ENCODE data around the gene MRPL21. TPM values are rescaled to one million over a fixed set of nuclear protein-coding genes. Genes with fewer than 3 reads are reported as not detected.
A peak's percentile ranks its signal among the peaks of the same experiment; 100 is the strongest.

Gene MRPL21
- polyA plus RNA-seq, 1 donor (not counting 4 experiments of a cell fraction or from before 2014, with no cell fraction given) = 120 TPM

DNA sequence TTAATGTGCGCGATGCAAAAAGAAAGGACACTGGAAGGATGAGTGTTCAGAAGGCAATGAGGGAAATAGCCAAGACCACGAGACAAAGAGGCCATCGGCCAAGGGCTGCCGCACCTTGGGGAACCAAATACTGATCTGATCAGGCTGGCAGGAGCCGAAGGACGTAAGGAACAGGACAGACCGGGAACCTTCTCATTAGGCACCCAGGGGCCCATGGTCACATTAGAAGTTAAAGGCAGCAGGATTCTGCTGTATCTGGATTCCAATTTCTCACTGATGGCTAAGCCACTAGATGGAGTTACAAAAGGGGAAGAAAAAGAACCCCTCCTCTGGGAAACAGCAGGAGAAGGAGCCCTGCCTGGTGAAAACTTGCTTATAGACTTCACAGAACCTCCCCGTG is 33.2 kb downstream of the MRPL21 start:
- H3K36me3 ChIP-seq (ENCODE audit: control insufficient read depth in 2 of 2, extremely low read depth in 1 of 2, insufficient read depth in 2 of 2, low read length in 2 of 2) = no peaks in the 10 kb centered on the region
- dilution Hi-C loops (cut with MboI; ENCODE audit: extremely low pct_ligation_motif_present, low sequenced_read_pairs) = no loop called here

GRCh38 chr11:68868221-68868835 is 35.3 kb downstream of the MRPL21 start:
- H3K9ac ChIP-seq (ENCODE audit: control insufficient read depth, extremely low read depth, insufficient read depth, low read length) = no peak overlapping the region
- H3K4me2 ChIP-seq (ENCODE audit: control insufficient read depth, extremely low read depth, insufficient read depth, low read depth, low read length) = no peak overlapping the region
- peaks cover 7% of the 10 kb centered on the region for H3K27me3 ChIP-seq (ENCODE audit: control insufficient read depth, extremely low read depth, insufficient read depth, low read length)
- H3K4me1 ChIP-seq (ENCODE audit: control insufficient read depth, extremely low read depth, insufficient read depth, low read length) = no peaks in the 10 kb centered on the region
- DNase-seq (ENCODE audit: low read depth, low spot score) = no peak
- peaks cover 4% of the 10 kb centered on the region for H3K9me3 ChIP-seq (ENCODE audit: control insufficient read depth, low read depth, low read length)
- no peaks in the 10 kb centered on the region for H3K36me3 ChIP-seq (ENCODE audit: control insufficient read depth in 2 of 2, extremely low read depth in 1 of 2, insufficient read depth in 2 of 2, low read length in 2 of 2)
- dilution Hi-C loops (cut with MboI; ENCODE audit: extremely low pct_ligation_motif_present, low sequenced_read_pairs) = no loop called here
- FAIRE-seq = no peak
- H3K27ac ChIP-seq (ENCODE audit: control insufficient read depth, insufficient read depth, low read length) = no peak overlapping the region
- no peaks in the 10 kb centered on the region for H3K9me1 ChIP-seq (ENCODE audit: control insufficient read depth, extremely low read depth, insufficient read depth, low read length)
- H2AFZ ChIP-seq (ENCODE audit: control insufficient read depth, low read length) = no peak overlapping the region
- TF ChIP-seq CTCF (optimal IDR thresholded peaks at IDR 0.05 in 1 of 3, IDR thresholded peaks at IDR 0.05 in 1 of 3, conservative IDR thresholded peaks at IDR 0.05 in 1 of 3; ENCODE audit: extremely low read depth in 1 of 3, insufficient read depth in 2 of 3, low read length in 3 of 3) (no peak), EZH2 (IDR thresholded peaks at IDR 0.05; ENCODE audit: low read length) (no peak)
- no peaks in the 10 kb centered on the region for H4K20me1 ChIP-seq (ENCODE audit: control insufficient read depth, extremely low read depth, insufficient read depth, low read length)
- H3K4me3 ChIP-seq (ENCODE audit: control insufficient read depth in 2 of 3, extremely low read depth in 1 of 3, insufficient read depth in 2 of 3, low read depth in 1 of 3, low read length in 3 of 3) = no peak overlapping the region
- H3K79me2 ChIP-seq (ENCODE audit: control insufficient read depth, insufficient read depth, low read length) = no peaks in the 10 kb centered on the region

More for the DNA sequence above, 33.2 kb downstream of the MRPL21 start:
- Histone ChIP-seq H3K4me1 (ENCODE audit: control insufficient read depth, extremely low read depth, insufficient read depth, low read length) (no peaks in the 10 kb centered on the region), H3K27ac (ENCODE audit: control insufficient read depth, insufficient read depth, low read length) (no peak overlapping the region), H3K4me3 (ENCODE audit: control insufficient read depth in 2 of 3, extremely low read depth in 1 of 3, insufficient read depth in 2 of 3, low read depth in 1 of 3, low read length in 3 of 3) (peak overlapping the region in 1 of 3 experiments; percentile 54), H3K4me2 (ENCODE audit: control insufficient read depth, extremely low read depth, insufficient read depth, low read depth, low read length) (peak overlapping the region; percentile 49), H3K9ac (ENCODE audit: control insufficient read depth, extremely low read depth, insufficient read depth, low read length) (peak overlapping the region; percentile 43), H4K20me1 (ENCODE audit: control insufficient read depth, extremely low read depth, insufficient read depth, low read length) (no peaks in the 10 kb centered on the region), H3K9me1 (ENCODE audit: control insufficient read depth, extremely low read depth, insufficient read depth, low read length) (no peaks in the 10 kb centered on the region), H2AFZ (ENCODE audit: control insufficient read depth, low read length) (peak overlapping the region; percentile 78), H3K27me3 (ENCODE audit: control insufficient read depth, extremely low read depth, insufficient read depth, low read length) (peaks cover 7% of the 10 kb centered on the region), H3K79me2 (ENCODE audit: control insufficient read depth, insufficient read depth, low read length) (no peaks in the 10 kb centered on the region), H3K9me3 (ENCODE audit: control insufficient read depth, low read depth, low read length) (no peaks in the 10 kb centered on the region)
- TF ChIP-seq CTCF (optimal IDR thresholded peaks at IDR 0.05 in 1 of 3, IDR thresholded peaks at IDR 0.05 in 1 of 3, conservative IDR thresholded peaks at IDR 0.05 in 1 of 3; ENCODE audit: extremely low read depth in 1 of 3, insufficient read depth in 2 of 3, low read length in 3 of 3) = no peak
- no peak for TF ChIP-seq EZH2 (IDR thresholded peaks at IDR 0.05; ENCODE audit: low read length)
- no peak for DNase-seq (ENCODE audit: low read depth, low spot score)
- FAIRE-seq = no peak

Measured in keratinocyte (primary cell).